Motor neuron (in vitro differentiated cells): Measurements from ENCODE around the gene CHST12. TPM values are rescaled to one million over a fixed set of nuclear protein-coding genes. Genes with fewer than 3 reads are reported as not detected.

Experiments used
- ATAC-seq, 8 experiments: fragments of 200-7000 bp; cut with Tn5 transposase; replicated peaks in 6 of 8; 2 replicates each; pipeline ENCODE4 v1.8.0; 2021; ENCODE audit warnings: mild to moderate bottlenecking in 8 of 8, moderate library complexity in 8 of 8
- H3K27ac ChIP-seq, 2 donors: fragments of 250-450 bp; sonication (Bioruptor Pico); 2 replicates each; pipeline ENCODE4 v1.9.0; 2021; ENCODE audit warnings: antibody characterized with exemption in 2 of 2, mild to moderate bottlenecking in 2 of 2, moderate library complexity in 1 of 2
- H3K4me1 ChIP-seq, 2 donors: fragments of 250-450 bp; sonication (Bioruptor Pico); replicated peaks in 1 of 2; 2 replicates each; pipeline ENCODE4 v1.6.1; 2021; ENCODE audit warnings: antibody characterized with exemption in 2 of 2, mild to moderate bottlenecking in 2 of 2, moderate library complexity in 1 of 2
- H3K4me3 ChIP-seq, 5 donors: fragments of 250-450 bp; sonication (Bioruptor Pico); 2 replicates each; pipeline ENCODE4 v1.9.0; 2021; ENCODE audit warnings: antibody characterized with exemption in 5 of 5, mild to moderate bottlenecking in 5 of 5, moderate library complexity in 4 of 5
- WGBS, 10 experiments: fragments of 450-650 bp; shearing (Covaris generic); methylation state at CpG; one replicate each; pipeline ENCODE4 v1.0.0; 2022; 5-methylcytosine and 5-hydroxymethylcytosine counted together
- in situ Hi-C, 9 experiments: fragments of 400-800 bp; cut with MboI; loops; one replicate each; pipeline ENCODE4 v1.15.0; 2021; ENCODE audit warnings: low sequenced_read_pairs in 9 of 9, low pct_unique_long_range_greater_than_20kb in 2 of 9; ENCODE audit not compliant: unreplicated experiment in 9 of 9
- total RNA-seq, 8 experiments: library from RNA; unstranded; fragments of 300-600 nt; gene quantifications; 2 replicates each; pipeline versions ENCODE4 v1.2.3 to v1.2.4, GENCODE V29; 2022

The CHST12 gene
- total RNA-seq, 8 experiments from 2014 or later: 4.0 to 10.4 (median 7.3) TPM

DNA sequence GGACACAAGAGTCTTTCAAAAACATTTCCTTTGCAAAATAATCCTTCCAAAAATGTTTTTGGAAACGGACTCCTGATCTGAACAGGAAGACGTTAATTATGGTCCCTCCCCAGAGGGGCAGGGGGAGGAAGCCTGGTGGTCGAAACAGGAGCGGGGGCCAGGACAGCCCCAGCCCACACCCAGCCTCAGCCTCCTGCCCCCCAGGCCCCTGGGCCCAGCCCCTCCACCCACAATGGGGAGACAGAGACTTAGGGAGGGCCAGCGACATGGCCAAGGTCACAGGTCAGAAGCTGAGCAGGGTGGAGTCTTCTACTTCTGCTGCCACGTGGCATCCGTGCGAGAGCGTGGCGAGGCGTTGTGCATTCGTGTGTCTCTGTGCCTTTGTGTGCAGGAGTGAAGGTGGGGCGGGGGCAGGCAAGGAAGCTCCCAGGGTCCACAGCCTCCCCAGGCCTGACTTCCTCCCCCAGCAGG, 86.8 kb downstream of the CHST12 start:
- no peak for ATAC-seq
- no peak overlapping the region for H3K4me3 ChIP-seq
- H3K27ac ChIP-seq: no peak overlapping the region
- WGBS, 10 experiments: 20 to 100% methylated on average over 1 of the region's 13 CpGs; no CpG with 5 or more reads in 8 of the 10 experiments
- H3K4me1 ChIP-seq: peaks cover 17 to 38% of the 10 kb centered on the region in 2 donors
- in situ Hi-C loops: no loop called here

DNA sequence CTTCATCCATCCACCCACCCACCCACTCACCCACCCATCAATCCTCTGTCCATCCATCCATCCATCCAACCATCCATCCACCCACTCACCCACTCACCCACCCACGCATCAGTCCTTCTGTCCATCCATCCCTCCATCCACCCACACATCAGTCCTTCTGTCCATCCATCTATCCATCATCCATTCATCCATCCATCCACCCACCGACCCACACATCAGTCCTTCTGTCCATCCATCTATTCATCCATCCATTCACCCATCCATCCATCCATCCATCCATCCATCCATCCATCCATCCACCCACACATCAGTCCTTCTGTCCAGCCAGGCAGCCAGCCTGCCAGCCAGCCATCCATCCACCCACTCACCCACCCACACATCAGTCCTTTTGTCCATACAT, 88.6 kb downstream of the CHST12 start:
- WGBS, 10 experiments: 100% methylated on average over 1 to 2 of the region's 2 CpGs; no CpG with 5 or more reads in 6 of the 10 experiments
- Histone ChIP-seq H3K4me3 (no peak overlapping the region), H3K4me1 (peaks cover 28 to 52% of the 10 kb centered on the region in 2 donors), H3K27ac (no peak overlapping the region)
- ATAC-seq: no peak
- in situ Hi-C loops: no loop called here

DNA sequence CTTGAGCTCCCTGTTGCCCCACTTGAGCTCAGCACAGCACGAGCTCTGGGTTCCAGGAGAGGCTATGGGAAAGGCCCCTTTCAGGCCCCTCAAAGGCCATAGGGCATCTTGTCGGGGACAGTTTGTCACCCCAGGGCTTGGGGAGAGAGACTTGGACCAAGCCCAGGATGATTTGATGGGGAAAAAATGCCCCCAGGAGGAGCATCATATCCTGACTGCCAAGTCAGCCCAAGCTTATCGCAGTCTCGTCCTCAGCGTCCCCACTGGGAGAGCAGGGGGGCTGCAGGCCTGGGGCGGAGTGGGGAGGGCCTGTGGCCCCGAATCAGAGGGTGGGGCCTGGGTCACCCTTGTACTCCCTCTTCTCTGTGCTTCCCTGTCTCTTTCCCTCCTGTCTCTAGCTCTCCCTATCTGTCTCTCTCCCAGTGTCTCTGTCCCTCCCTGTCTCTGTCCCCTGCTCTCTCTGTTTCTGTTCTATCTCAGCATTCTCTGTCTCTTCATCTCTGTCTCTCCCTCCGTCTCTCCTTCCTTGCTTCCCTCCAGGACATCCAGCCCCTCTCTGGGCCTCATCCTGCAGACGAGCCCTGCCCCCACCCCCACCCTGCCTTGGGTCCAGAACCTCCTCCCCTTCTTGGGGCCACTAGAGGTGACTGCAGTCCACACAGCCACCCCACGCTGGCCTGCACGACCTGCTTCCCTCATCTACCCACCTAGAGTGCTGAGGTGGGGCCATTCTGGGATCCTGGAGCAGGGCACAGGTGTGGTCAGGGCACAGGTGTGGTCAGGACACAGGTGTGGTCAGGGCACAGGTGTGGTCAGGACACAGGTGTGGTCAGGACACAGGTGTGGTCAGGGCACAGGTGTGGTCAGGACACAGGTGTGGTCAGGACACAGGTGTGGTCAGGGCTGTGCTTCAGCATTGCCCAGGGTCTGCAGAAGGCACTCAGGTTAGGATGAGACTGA, 90.1 kb downstream of the CHST12 start:
- Histone ChIP-seq H3K4me3 (no peak overlapping the region), H3K27ac (no peak overlapping the region), H3K4me1 (peaks cover 33 to 57% of the 10 kb centered on the region in 2 donors)
- ATAC-seq: no peak
- in situ Hi-C loops: no loop called here
- WGBS, 10 experiments: 0 to 100% (median 27%) methylated on average over 1 to 4 of the region's 11 CpGs; no CpG with 5 or more reads in 5 of the 10 experiments

DNA sequence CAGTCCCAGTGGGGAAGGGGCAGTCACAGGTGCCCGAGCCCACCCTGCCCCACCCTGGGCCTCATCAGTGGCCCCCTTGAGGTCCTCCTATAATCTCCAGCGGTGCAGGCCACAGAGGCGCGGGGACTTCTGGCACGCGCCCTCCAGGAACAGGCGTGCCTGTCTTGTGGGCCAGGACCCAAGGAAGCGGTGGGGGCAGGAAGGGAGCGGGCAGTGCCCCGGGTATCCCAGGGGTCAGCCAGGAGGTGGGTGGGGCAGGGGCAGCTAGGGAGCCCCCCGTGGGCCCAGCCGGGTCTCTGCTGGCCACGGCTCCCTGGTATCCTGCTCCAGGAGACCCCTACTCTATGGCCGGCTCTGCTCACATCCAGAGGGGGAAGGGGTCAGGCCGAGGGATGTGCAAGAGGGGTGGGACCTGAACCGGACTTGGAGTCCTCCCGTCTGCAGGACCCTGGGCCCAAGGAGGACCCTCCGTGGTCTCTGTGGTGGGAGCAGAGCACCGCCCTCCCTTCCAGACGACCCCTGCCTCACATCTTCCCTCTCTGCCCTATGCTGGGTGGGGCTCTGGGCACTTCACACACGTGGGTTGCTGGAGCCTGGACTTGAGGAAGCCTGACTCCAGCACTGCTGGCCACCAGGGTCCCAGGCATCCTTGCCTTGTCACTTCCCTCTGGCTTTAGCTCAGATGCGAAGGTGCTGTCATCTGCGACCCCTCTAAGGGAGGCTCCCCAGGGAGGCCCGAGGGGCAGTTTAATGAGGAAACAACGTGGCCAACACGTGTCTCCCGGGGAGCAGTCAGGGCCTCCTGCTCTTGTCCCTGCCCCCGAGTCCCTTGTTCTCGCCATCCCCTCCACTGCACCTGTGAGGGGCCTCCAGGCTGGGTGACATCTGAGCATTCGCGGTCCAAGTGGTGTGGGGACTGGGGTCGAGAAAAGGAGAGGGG, 91.0 kb downstream of the CHST12 start:
- in situ Hi-C loops: no loop called here
- Histone ChIP-seq H3K4me1 (peaks cover 39 to 60% of the 10 kb centered on the region in 2 donors), H3K4me3 (no peak overlapping the region), H3K27ac (no peak overlapping the region)
- peak in 5 of 8 experiments; percentile 1 to 16 (median 12) for ATAC-seq
- 0 to 45% (median 35%) methylated on average over 1 to 4 of the region's 32 CpGs; no CpG with 5 or more reads in 4 of the 10 experiments for WGBS, 10 experiments

DNA sequence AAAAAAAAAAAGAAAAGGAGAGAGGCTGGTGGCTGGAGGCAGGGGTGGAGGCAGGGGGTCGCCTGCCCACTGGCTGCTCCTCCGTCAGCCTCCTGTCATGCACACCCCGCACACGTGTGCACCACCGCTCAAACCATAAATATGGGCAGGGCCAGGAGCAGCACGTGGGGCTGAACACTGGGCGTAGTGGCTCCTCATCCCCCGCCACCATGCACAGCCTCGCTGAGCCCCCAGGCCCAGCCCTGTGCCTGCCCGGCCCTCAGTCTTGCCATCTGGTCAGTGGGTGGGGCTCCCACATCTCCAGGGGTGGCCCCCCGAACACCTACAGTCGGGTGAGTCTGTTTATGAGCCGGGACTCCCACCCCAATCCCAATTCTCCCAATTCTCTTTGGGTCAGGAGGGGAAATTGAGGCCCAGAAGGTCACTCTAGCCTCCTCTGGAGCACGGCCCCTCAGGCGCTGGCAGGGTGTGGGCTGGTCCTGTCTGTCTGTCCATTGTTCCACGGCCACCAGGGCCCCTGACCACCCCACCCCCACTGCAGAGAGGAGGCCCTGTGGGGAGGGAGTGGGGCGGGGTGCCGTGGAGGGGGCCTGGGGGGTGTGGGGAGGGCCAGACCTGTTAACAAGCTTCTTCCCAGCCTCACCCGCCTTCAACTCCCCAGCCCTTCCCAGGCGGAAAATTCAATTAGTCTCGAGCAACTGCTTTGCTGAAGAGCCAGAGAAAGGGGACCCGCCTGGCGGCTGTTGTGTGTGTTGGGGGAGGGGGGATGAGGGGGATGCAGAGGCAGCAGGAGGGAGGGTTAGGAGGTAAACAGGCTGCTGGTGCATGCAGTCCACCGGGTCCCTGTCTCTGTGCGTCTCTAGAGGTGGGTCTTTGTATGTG, 92.2 kb downstream of the CHST12 start:
- peak overlapping the region; percentile 45 to 64 for H3K27ac ChIP-seq
- H3K4me1 ChIP-seq: peaks cover 51 to 72% of the 10 kb centered on the region in 2 donors
- 20 to 71% (median 40%) methylated on average over 1 to 2 of the region's 25 CpGs; no CpG with 5 or more reads in 7 of the 10 experiments for WGBS, 10 experiments
- no peak overlapping the region for H3K4me3 ChIP-seq
- in situ Hi-C loops: no loop called here
- peak; percentile 27 to 67 (median 61) for ATAC-seq

DNA sequence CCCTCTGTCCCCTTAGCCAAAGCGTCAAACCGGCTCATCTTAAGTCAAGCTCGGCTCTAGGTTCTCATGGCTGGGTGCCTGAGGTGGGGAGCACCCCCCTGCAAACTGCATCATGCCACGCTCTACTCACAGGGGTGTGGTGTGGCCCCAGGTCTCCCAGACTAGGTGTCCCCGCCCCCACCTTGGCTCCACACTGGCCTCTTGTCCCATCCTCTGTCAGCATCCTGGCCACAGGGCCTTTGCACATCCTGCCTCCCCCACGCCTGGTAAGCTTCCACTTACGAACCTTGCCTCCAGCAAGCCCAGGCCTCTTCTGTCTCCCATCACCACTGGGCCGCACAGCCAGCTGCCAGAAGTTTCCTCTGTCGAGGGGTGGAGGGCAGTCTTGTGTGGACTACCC, 93.0 kb downstream of the CHST12 start:
- Histone ChIP-seq H3K4me3 (no peak overlapping the region), H3K27ac (peak overlapping the region in 1 of 2 donors; percentile 52), H3K4me1 (peaks cover 54 to 74% of the 10 kb centered on the region in 2 donors)
- ATAC-seq: no peak
- WGBS, 10 experiments: 60 to 100% (median 80%) methylated on average over 1 to 3 of the region's 9 CpGs; no CpG with 5 or more reads in 7 of the 10 experiments
- in situ Hi-C loops: no loop called here

DNA sequence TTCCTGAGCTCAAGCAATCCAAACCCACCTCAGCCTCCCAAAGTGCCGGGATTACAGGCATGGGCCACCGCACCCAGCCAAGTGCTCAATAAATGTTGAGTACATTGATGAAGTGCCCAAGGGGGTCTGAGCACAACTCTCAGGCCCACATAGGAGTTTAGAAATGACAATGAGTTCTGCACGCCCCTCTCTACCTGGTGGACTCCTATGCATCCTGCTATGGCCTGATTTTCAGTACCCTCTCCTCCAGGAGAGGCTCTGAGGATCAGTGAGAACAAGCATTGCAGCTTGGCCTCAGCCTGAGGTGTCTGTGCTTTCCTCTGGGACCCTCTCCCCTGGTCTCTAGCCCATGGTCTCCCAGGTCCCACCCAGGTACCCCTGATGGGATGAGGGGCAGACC, 93.7 kb downstream of the CHST12 start:
- Histone ChIP-seq H3K4me3 (no peak overlapping the region), H3K27ac (peak overlapping the region in 1 of 2 donors; percentile 19), H3K4me1 (peaks cover 54 to 74% of the 10 kb centered on the region in 2 donors)
- in situ Hi-C loops: no loop called here
- no CpG with 5 or more reads among the region's 3 CpGs for WGBS, 10 experiments
- no peak for ATAC-seq

DNA sequence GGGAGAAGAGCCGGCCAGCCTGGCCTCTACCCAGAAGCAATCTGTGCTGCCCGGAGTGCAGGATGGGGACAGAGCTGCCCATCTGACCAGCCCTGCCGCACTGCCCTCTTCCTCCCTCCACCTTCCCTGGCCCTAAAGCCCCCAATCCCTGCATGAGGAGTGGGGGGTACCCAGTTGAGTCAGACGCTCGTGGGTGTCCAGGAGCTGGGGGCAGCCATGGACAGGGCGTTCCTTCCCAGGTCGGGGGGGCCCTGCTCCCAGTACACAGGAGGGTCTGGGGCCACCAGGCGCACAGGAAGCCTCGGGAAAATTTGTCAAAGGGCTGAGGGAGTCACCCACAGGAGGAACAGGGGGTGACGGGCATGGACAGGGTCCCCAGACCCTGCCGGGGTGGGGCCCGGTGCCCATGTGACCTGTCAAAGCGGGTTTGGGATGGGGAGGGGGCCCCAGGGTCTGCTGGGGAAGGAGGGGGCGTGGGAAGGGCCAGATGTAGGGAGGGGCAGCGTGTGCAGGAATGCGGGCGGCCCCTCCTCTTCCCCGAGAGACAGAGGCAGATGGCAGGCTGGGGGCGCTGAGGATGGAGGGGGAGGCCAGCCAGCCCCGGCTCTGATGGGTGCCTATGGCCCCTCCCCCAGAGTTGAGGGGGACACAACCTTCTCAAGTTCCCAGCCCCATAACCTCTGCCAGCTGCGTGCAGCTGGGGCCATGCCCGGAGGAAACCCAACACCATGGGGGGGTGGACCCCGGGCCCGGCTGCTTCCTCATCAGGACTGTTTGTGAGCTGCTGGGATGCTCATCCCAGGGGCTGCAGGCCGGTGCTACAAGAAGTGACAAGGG, 94.3 kb downstream of the CHST12 start:
- Histone ChIP-seq H3K4me3 (no peak overlapping the region), H3K27ac (peak overlapping the region in 1 of 2 donors; percentile 19), H3K4me1 (peaks cover 54 to 74% of the 10 kb centered on the region in 2 donors)
- in situ Hi-C loops: no loop called here
- peak in 1 of 8 experiments; percentile 23 for ATAC-seq
- WGBS, 10 experiments: 0 to 60% (median 40%) methylated on average over 1 to 3 of the region's 25 CpGs; no CpG with 5 or more reads in 6 of the 10 experiments

Other genes with a start within 250 kb of the CHST12 start
- 10 to 100 TPM; 24.0 to 68.8 (median 32.4) TPM for gene MAD1L1, start 170.7 kb upstream of the CHST12 start, total RNA-seq
- gene MRM2, start 161.4 kb upstream of the CHST12 start, total RNA-seq: 10 to 100 TPM; 19.9 to 39.7 (median 23.7) TPM
- 10 to 100 TPM; 11.0 to 46.5 (median 14.7) TPM for gene NUDT1, start 161.4 kb upstream of the CHST12 start, total RNA-seq
- gene SNX8, start 89.2 kb upstream of the CHST12 start, total RNA-seq: 10 to 100 TPM in 1 of 8 experiments, 1 to 10 TPM in 7; 2.8 to 10.3 (median 6.9) TPM
- gene EIF3B, start 48.8 kb upstream of the CHST12 start, total RNA-seq: 100 to 1,000 TPM in 4 of 8 experiments, 10 to 100 TPM in 4; 53.0 to 225 (median 87.9) TPM
- not detected for gene GRIFIN, start 72.8 kb downstream of the CHST12 start, total RNA-seq
- gene LFNG, start 116.2 kb downstream of the CHST12 start, total RNA-seq: 10 to 100 TPM in 1 of 8 experiments, 1 to 10 TPM in 4, under 1 TPM in 2, not detected in 1; 0.71 to 49.3 (median 6.3) TPM
- 10 to 100 TPM; 11.9 to 25.9 (median 19.6) TPM for gene BRAT1, start 151.9 kb downstream of the CHST12 start, total RNA-seq
- gene IQCE, start 155.4 kb downstream of the CHST12 start, total RNA-seq: 10 to 100 TPM in 3 of 8 experiments, 1 to 10 TPM in 5; 5.5 to 26.5 (median 6.5) TPM
- gene TTYH3, start 228.4 kb downstream of the CHST12 start, total RNA-seq: 10 to 100 TPM in 7 of 8 experiments, 1 to 10 TPM in 1; 9.6 to 71.1 (median 37.5) TPM